ENCODE measurements around the gene HAVCR1.
"Not testable (repeated sequence)": the region's sequence is repeated elsewhere in the genome, so short reads cannot be mapped to it uniquely, and the experiment has no call there.

HAVCR1 gene

GRCh38 chr5:157033071-157033583 is 25.8 kb downstream of the HAVCR1 start (continued):
- TF ChIP-seq ZNF26 (tag by site-specific recombination; IDR thresholded peaks at IDR 0.05), result no peak

- CTCF ChIA-PET, result no interaction called here
- POLR2A ChIA-PET, result no interaction called here
Measured at GRCh38 chr5:157030692-157031091, 28.2 kb downstream of the HAVCR1 start.

GRCh38 chr5:157029457-157029856 is 29.5 kb downstream of the HAVCR1 start:
- POLR2A ChIA-PET, result no interaction called here
- CTCF ChIA-PET, result interaction anchor here (0.6 to 1.5 kb wide), 2 partner anchors 103 to 140 kb away, joined by 3 to 4 read pairs; no protein-coding TSS in a partner anchor

More at GRCh38 chr5:157030692-157031091, 28.2 kb downstream of the HAVCR1 start:
- Histone ChIP-seq H3K9me3 (ENCODE audit: control insufficient read depth, insufficient read depth, low read depth, low read length) (no peaks in the 10 kb centered on the region), H3K27ac (ENCODE audit: extremely low read depth, low read depth, low read length) (no peak overlapping the region), H3K4me1 (ENCODE audit: control insufficient read depth, insufficient read depth, low read length) (no peaks in the 10 kb centered on the region), H3K36me3 (ENCODE audit: control insufficient read depth in 2 of 2, insufficient read depth in 1 of 2, low read length in 2 of 2) (no peaks in the 10 kb centered on the region), H3K4me3 (ENCODE audit: low read depth, low read length) (no peak overlapping the region)
- no peak for TF ChIP-seq MEIS1 (CRISPR knock-in tag; IDR thresholded peaks at IDR 0.05; ENCODE audit: borderline replicate concordance)
- no peak for TF ChIP-seq KLF8 (tag by site-specific recombination; IDR thresholded peaks at IDR 0.05)
- TF ChIP-seq ZSCAN30 (tag by site-specific recombination; IDR thresholded peaks at IDR 0.05), result no peak
- TF ChIP-seq GLIS2 (tag by site-specific recombination; IDR thresholded peaks at IDR 0.05), result no peak
- no peak for TF ChIP-seq ZNF660 (tag by site-specific recombination; IDR thresholded peaks at IDR 0.05)
- TF ChIP-seq ZBTB7A (tag by site-specific recombination; IDR thresholded peaks at IDR 0.05; ENCODE audit: low read depth), result no peak
- no peak for TF ChIP-seq HOXC10 (CRISPR knock-in tag; IDR thresholded peaks at IDR 0.05)
- TF ChIP-seq ZNF621 (tag by site-specific recombination; IDR thresholded peaks at IDR 0.05), result no peak
- TF ChIP-seq ZBTB1 (tag by site-specific recombination; IDR thresholded peaks at IDR 0.05), result no peak

GRCh38 chr5:157027663-157028062 is 31.3 kb downstream of the HAVCR1 start:
- H3K27ac ChIP-seq (ENCODE audit: extremely low read depth, low read depth, low read length); H3K4me3 ChIP-seq (ENCODE audit: low read depth, low read length); H3K9me3 ChIP-seq (ENCODE audit: control insufficient read depth, insufficient read depth, low read depth, low read length); H3K4me1 ChIP-seq (ENCODE audit: control insufficient read depth, insufficient read depth, low read length); POLR2A ChIA-PET; H3K36me3 ChIP-seq (ENCODE audit: control insufficient read depth in 2 of 2, insufficient read depth in 1 of 2, low read length in 2 of 2): not testable (repeated sequence)
- CTCF ChIA-PET, result interaction anchor here (0.6 to 1.9 kb wide), 10 partner anchors 10 to 1227 kb away, joined by 3 to 9 read pairs (median 3); no protein-coding TSS in a partner anchor

More at GRCh38 chr5:157029457-157029856, 29.5 kb downstream of the HAVCR1 start:
- H3K27ac ChIP-seq (ENCODE audit: extremely low read depth, low read depth, low read length), result no peak overlapping the region
- H3K36me3 ChIP-seq (ENCODE audit: control insufficient read depth in 2 of 2, insufficient read depth in 1 of 2, low read length in 2 of 2), result no peaks in the 10 kb centered on the region
- H3K4me3 ChIP-seq (ENCODE audit: low read depth, low read length), result no peak overlapping the region
- no peak for TF ChIP-seq ZNF398 (tag by site-specific recombination; IDR thresholded peaks at IDR 0.05)
- no peak for TF ChIP-seq ZNF670 (tag by site-specific recombination; IDR thresholded peaks at IDR 0.05; ENCODE audit: low read depth)
- TF ChIP-seq KLF16 (tag by site-specific recombination; IDR thresholded peaks at IDR 0.05), result no peak
- TF ChIP-seq ZBTB1 (tag by site-specific recombination; IDR thresholded peaks at IDR 0.05), result no peak
- TF ChIP-seq IKZF3 (tag by site-specific recombination; IDR thresholded peaks at IDR 0.05), result no peak
- TF ChIP-seq ZXDB (tag by site-specific recombination; IDR thresholded peaks at IDR 0.05), result no peak
- TF ChIP-seq ZNF335 (tag by site-specific recombination; conservative IDR thresholded peaks at IDR 0.05), result no peak
- TF ChIP-seq PBX3 (CRISPR knock-in tag; IDR thresholded peaks at IDR 0.05), result no peak
- TF ChIP-seq ZNF214 (tag by site-specific recombination; IDR thresholded peaks at IDR 0.05; ENCODE audit: borderline replicate concordance), result no peak
- no peak for TF ChIP-seq ZNF768 (tag by site-specific recombination; IDR thresholded peaks at IDR 0.05)
- no peak for TF ChIP-seq ZSCAN16 (tag by site-specific recombination; IDR thresholded peaks at IDR 0.05)
- TF ChIP-seq ZNF19 (tag by site-specific recombination; IDR thresholded peaks at IDR 0.05; ENCODE audit: low read depth), result no peak
- TF ChIP-seq ZFP3 (tag by site-specific recombination; IDR thresholded peaks at IDR 0.05; ENCODE audit: low read depth), result no peak
- TF ChIP-seq MZF1 (tag by site-specific recombination; IDR thresholded peaks at IDR 0.05; ENCODE audit: borderline replicate concordance), result no peak
- no peak for TF ChIP-seq ZNF501 (tag by site-specific recombination; IDR thresholded peaks at IDR 0.05)
- no peak for TF ChIP-seq ZNF112 (tag by site-specific recombination; IDR thresholded peaks at IDR 0.05)
- no peak for TF ChIP-seq ZNF416 (tag by site-specific recombination; IDR thresholded peaks at IDR 0.05)
- TF ChIP-seq ZNF433 (tag by site-specific recombination; IDR thresholded peaks at IDR 0.05; ENCODE audit: low read depth), result no peak
- no peaks in the 10 kb centered on the region for H3K9me3 ChIP-seq (ENCODE audit: control insufficient read depth, insufficient read depth, low read depth, low read length)
- no peaks in the 10 kb centered on the region for H3K4me1 ChIP-seq (ENCODE audit: control insufficient read depth, insufficient read depth, low read length)
